ENCODE data around the gene GLDC. TPM values are rescaled to one million over a fixed set of nuclear protein-coding genes. Genes with fewer than 3 reads are reported as not detected.

GLDC gene
- total RNA-seq, 1 donor from 2014 or later: 0.78 TPM

DNA sequence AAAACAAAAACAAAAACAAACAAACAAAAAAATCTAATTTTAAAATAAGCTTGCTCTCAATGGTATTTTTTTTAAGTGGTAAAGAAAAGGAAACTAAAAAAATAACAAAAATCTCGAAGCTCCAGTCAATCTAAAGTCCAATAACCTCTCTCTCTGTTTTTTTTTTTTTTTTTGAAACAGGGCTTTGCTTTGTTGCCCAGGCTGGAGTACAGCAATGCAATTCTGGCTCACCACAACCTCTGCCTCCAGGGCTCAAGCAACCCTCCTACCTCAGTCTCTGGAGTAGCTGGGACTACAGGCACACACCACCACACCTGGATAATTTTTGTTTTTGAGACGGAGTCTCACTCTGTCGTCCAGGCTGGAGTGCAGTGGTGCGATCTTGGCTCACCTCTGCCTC, 25.9 kb upstream of the GLDC start:
- H3K36me3 Mint-ChIP-seq (ENCODE audit: unreplicated experiment): no peaks in the 10 kb centered on the region
- no peaks in the 10 kb centered on the region for H3K4me1 Mint-ChIP-seq (ENCODE audit: unreplicated experiment)
- DNase-seq (ENCODE audit: extremely low spot score, unreplicated experiment): no peak
- no peak for TF ChIP-seq CTCF (IDR thresholded peaks at IDR 0.05)
- H3K27me3 Mint-ChIP-seq (ENCODE audit: unreplicated experiment): peaks cover 12% of the 10 kb centered on the region
- no peak overlapping the region for H3K4me3 Mint-ChIP-seq (ENCODE audit: unreplicated experiment)
- H3K27ac Mint-ChIP-seq (ENCODE audit: unreplicated experiment): no peak overlapping the region
- H3K9me3 Mint-ChIP-seq (ENCODE audit: unreplicated experiment): no peaks in the 10 kb centered on the region

DNA sequence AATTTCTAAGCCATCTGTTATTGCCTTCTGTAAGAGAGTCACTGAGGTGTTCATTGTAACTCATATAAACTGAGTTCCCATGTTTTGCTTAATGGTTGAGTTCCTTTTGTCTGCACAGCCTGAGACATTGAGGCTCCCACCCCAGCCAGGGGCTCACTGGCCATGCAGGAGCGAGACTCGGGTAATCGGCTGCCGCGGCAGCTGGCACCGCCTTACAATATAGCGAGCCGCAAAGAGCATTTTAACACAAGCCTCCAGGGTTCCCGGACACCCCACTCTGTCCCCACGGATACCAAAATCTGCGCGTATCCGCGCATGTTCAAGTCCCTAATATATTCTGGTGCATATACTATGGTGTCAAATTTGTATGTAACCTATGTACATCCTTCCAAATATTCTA, 24.4 kb upstream of the GLDC start:
- no peaks in the 10 kb centered on the region for H3K9me3 Mint-ChIP-seq (ENCODE audit: unreplicated experiment)
- H3K27me3 Mint-ChIP-seq (ENCODE audit: unreplicated experiment): peaks cover 12% of the 10 kb centered on the region
- no peak overlapping the region for H3K27ac Mint-ChIP-seq (ENCODE audit: unreplicated experiment)
- H3K4me3 Mint-ChIP-seq (ENCODE audit: unreplicated experiment): no peak overlapping the region
- H3K4me1 Mint-ChIP-seq (ENCODE audit: unreplicated experiment): no peaks in the 10 kb centered on the region
- TF ChIP-seq CTCF (IDR thresholded peaks at IDR 0.05): no peak
- DNase-seq (ENCODE audit: extremely low spot score, unreplicated experiment): no peak
- no peaks in the 10 kb centered on the region for H3K36me3 Mint-ChIP-seq (ENCODE audit: unreplicated experiment)

DNA sequence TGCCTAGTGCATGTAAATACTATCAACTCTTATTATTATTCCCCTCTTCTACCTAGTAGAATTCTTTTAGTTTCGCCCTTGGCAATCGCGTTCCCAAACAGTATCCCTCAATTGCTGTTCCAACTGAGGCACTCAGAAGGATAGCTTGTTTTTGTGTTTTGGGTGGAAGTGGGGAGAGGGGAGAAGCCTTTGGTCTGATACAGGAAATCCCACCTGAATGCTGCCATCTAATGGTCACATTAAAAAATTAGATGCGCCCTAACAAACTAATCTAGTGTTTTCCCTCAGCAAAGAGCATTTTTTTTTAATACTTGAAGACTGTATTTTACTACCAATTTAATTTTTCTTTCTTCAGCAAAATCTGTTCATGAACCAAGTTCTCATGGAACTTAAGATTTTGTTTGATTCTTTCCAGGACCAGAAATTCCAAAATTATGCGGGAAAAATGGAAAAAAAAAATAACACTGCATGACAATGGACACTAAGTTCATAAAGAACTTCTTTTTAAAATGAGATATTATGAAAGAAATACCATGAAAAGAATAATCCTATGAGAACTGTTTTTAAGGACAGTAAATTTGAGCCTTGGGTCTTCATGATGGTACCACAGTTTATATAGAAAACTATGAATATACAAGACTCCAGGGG, 22.2 kb upstream of the GLDC start:
- no peak for DNase-seq (ENCODE audit: extremely low spot score, unreplicated experiment)
- peak; percentile 74 for TF ChIP-seq CTCF (IDR thresholded peaks at IDR 0.05)
- no peaks in the 10 kb centered on the region for H3K36me3 Mint-ChIP-seq (ENCODE audit: unreplicated experiment)
- no peaks in the 10 kb centered on the region for H3K9me3 Mint-ChIP-seq (ENCODE audit: unreplicated experiment)
- H3K4me3 Mint-ChIP-seq (ENCODE audit: unreplicated experiment): no peak overlapping the region
- no peaks in the 10 kb centered on the region for H3K4me1 Mint-ChIP-seq (ENCODE audit: unreplicated experiment)
- no peak overlapping the region for H3K27ac Mint-ChIP-seq (ENCODE audit: unreplicated experiment)
- H3K27me3 Mint-ChIP-seq (ENCODE audit: unreplicated experiment): peaks cover 12% of the 10 kb centered on the region

- H3K36me3 Mint-ChIP-seq (ENCODE audit: unreplicated experiment): no peaks in the 10 kb centered on the region
- H3K4me3 Mint-ChIP-seq (ENCODE audit: unreplicated experiment): no peak overlapping the region
- no peak for TF ChIP-seq CTCF (IDR thresholded peaks at IDR 0.05)
- no peaks in the 10 kb centered on the region for H3K9me3 Mint-ChIP-seq (ENCODE audit: unreplicated experiment)
- DNase-seq (ENCODE audit: extremely low spot score, unreplicated experiment): no peak
- H3K4me1 Mint-ChIP-seq (ENCODE audit: unreplicated experiment): no peaks in the 10 kb centered on the region
- H3K27ac Mint-ChIP-seq (ENCODE audit: unreplicated experiment): no peak overlapping the region
- peaks cover 12% of the 10 kb centered on the region for H3K27me3 Mint-ChIP-seq (ENCODE audit: unreplicated experiment)
These were observed 21.6 kb upstream of the GLDC start for GRCh38 chr9:6667080-6667479.

GRCh38 chr9:6665628-6666027, 20.1 kb upstream of the GLDC start:
- no peak for DNase-seq (ENCODE audit: extremely low spot score, unreplicated experiment)
- no peak for TF ChIP-seq CTCF (IDR thresholded peaks at IDR 0.05)
- Mint-ChIP-seq H3K4me3 (ENCODE audit: unreplicated experiment) (no peak overlapping the region), H3K36me3 (ENCODE audit: unreplicated experiment) (no peaks in the 10 kb centered on the region), H3K27me3 (ENCODE audit: unreplicated experiment) (peaks cover 10% of the 10 kb centered on the region), H3K9me3 (ENCODE audit: unreplicated experiment) (no peaks in the 10 kb centered on the region), H3K4me1 (ENCODE audit: unreplicated experiment) (no peaks in the 10 kb centered on the region), H3K27ac (ENCODE audit: unreplicated experiment) (no peak overlapping the region)
